ENCODE measurements around the gene MEIOB.

DNA sequence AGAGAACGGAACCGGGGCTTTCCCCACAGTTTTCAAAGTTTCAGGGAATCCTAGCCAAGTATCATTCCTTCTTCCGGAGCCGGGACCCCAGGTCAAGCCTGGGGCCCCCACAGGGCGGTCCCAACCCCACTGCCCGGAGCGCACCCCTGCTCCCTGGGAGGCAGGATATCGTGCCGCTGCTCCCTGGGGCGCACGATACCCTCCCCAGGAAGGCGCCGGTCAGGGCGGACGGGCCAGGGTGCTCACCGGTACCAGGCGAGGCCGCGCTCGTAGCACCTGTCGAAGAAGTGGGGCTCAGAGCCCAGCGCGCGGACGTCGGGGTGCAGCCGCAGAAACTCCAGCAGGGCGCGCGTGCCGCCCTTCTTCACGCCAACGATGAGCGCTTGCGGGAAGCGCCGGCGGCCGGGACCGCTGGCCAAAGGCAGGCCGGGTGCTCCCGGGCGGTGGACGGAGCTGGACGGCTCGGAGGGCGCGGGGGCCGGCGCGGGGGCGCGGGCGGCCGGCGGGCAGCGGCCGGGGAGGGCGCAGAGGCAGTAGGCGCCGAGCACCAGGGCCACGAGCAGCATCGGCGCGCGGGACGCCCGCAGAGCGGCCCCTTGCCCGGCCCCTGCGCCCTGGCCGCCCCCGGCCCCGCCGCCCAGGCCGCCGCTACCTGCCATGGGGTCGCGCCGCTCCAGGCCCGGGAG is 45.8 kb upstream of the MEIOB start:
- TF ChIP-seq POLR2AphosphoS5 (IDR thresholded peaks at IDR 0.05): no peak
- TF ChIP-seq, protein P1, sequence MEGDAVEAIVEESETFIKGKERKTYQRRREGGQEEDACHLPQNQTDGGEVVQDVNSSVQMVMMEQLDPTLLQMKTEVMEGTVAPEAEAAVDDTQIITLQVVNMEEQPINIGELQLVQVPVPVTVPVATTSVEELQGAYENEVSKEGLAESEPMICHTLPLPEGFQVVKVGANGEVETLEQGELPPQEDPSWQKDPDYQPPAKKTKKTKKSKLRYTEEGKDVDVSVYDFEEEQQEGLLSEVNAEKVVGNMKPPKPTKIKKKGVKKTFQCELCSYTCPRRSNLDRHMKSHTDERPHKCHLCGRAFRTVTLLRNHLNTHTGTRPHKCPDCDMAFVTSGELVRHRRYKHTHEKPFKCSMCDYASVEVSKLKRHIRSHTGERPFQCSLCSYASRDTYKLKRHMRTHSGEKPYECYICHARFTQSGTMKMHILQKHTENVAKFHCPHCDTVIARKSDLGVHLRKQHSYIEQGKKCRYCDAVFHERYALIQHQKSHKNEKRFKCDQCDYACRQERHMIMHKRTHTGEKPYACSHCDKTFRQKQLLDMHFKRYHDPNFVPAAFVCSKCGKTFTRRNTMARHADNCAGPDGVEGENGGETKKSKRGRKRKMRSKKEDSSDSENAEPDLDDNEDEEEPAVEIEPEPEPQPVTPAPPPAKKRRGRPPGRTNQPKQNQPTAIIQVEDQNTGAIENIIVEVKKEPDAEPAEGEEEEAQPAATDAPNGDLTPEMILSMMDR (IDR thresholded peaks at IDR 0.05 in 8 of 11, conservative IDR thresholded peaks at IDR 0.05 in 3 of 11): no peak
- no peak for TF ChIP-seq POLR2A (IDR thresholded peaks at IDR 0.05)
